Liver (tissue), 9 donors: ENCODE measurements around the gene UNC5CL. TPM values are rescaled to one million over a fixed set of nuclear protein-coding genes. Genes with fewer than 3 reads are reported as not detected.

Experiments used
- DNase-seq: peaks from one replicate; pipeline ENCODE4 v3.0.0-alpha.2; 2017; ENCODE audit warnings: low spot score
- H3K27ac ChIP-seq, 2 donors: one replicate each; pipeline ENCODE4 v1.7.0; 2013; ENCODE audit warnings: inconsistent platforms in 2 of 2, low read length in 2 of 2, control low read depth in 1 of 2, low read depth in 1 of 2, mild to moderate bottlenecking in 1 of 2
- H3K27me3 ChIP-seq, 4 donors: one replicate each; pipeline versions ENCODE4 v1.6.1 to v1.7.0; 2013; ENCODE audit warnings: low read length in 3 of 4, inconsistent platforms in 1 of 4, mild to moderate bottlenecking in 1 of 4, moderate library complexity in 1 of 4; ENCODE audit not compliant: control insufficient read depth in 4 of 4, insufficient read depth in 4 of 4
- H3K36me3 ChIP-seq, 4 donors: one replicate each; pipeline versions ENCODE4 v1.6.1 to v1.7.0; 2013; ENCODE audit warnings: low read length in 3 of 4, mild to moderate bottlenecking in 3 of 4, low read depth in 1 of 4, moderate library complexity in 1 of 4; ENCODE audit not compliant: control insufficient read depth in 4 of 4, insufficient read depth in 3 of 4
- H3K4me1 ChIP-seq, 4 donors: one replicate each; pipeline versions ENCODE4 v1.6.1 to v1.7.0; 2013; ENCODE audit warnings: low read length in 3 of 4, mild to moderate bottlenecking in 3 of 4, moderate library complexity in 1 of 4; ENCODE audit not compliant: control insufficient read depth in 4 of 4, insufficient read depth in 4 of 4
- H3K4me3 ChIP-seq, 3 donors: one replicate each; pipeline versions ENCODE4 v1.6.1 to v1.7.0; 2013; ENCODE audit warnings: low read length in 3 of 3, control low read depth in 1 of 3, low read depth in 1 of 3, mild to moderate bottlenecking in 1 of 3
- H3K9ac ChIP-seq, 2 donors: one replicate each; pipeline ENCODE4 v1.7.0; 2013; ENCODE audit warnings: low read length in 2 of 2, mild to moderate bottlenecking in 2 of 2, moderate library complexity in 2 of 2, control low read depth in 1 of 2, low read depth in 1 of 2
- H3K9me3 ChIP-seq, 4 donors: one replicate each; pipeline versions ENCODE4 v1.6.1 to v1.7.0; 2013; ENCODE audit warnings: low read length in 3 of 4; ENCODE audit not compliant: control insufficient read depth in 4 of 4
- EGR1 ChIP-seq, 2 donors: IDR thresholded peaks; 2 replicates each; pipeline ENCODE4 v1.6.1; 2016 to 2018; ENCODE audit warnings: antibody characterized with exemption in 2 of 2, low read depth in 2 of 2
- FOXA2 ChIP-seq: IDR thresholded peaks from 2 replicates; pipeline ENCODE4 v1.6.1; 2016; ENCODE audit warnings: antibody characterized with exemption
- HNF4A ChIP-seq, 2 donors: conservative IDR thresholded peaks; 2 replicates each; pipeline ENCODE4 v1.6.1; 2016; ENCODE audit warnings: antibody characterized with exemption in 2 of 2, mild to moderate bottlenecking in 2 of 2
- HNF4G ChIP-seq: IDR thresholded peaks from 2 replicates; pipeline ENCODE4 v1.6.1; 2016; ENCODE audit warnings: antibody characterized with exemption
- MAX ChIP-seq: IDR thresholded peaks from 2 replicates; pipeline ENCODE4 v1.6.1; 2016; ENCODE audit warnings: antibody characterized with exemption
- NR2F2 ChIP-seq: IDR thresholded peaks from 2 replicates; pipeline ENCODE4 v1.6.1; 2016; ENCODE audit warnings: antibody characterized with exemption
- RAD21 ChIP-seq, 2 donors: IDR thresholded peaks; 2 replicates each; pipeline ENCODE4 v1.6.1; 2016; ENCODE audit warnings: antibody characterized with exemption in 2 of 2, mild to moderate bottlenecking in 2 of 2
- REST ChIP-seq: IDR thresholded peaks from 2 replicates; pipeline ENCODE4 v1.6.1; 2016; ENCODE audit warnings: antibody characterized with exemption, mild to moderate bottlenecking
- RXRA ChIP-seq, 2 donors: IDR thresholded peaks; 2 replicates each; pipeline ENCODE4 v1.6.1; 2017 to 2018; ENCODE audit warnings: antibody characterized with exemption in 2 of 2, mild to moderate bottlenecking in 1 of 2
- SP1 ChIP-seq: IDR thresholded peaks from 2 replicates; pipeline ENCODE4 v1.6.1; 2018; ENCODE audit warnings: antibody characterized with exemption, mild to moderate bottlenecking
- TAF1 ChIP-seq: conservative IDR thresholded peaks from 2 replicates; pipeline ENCODE4 v1.6.1; 2016; ENCODE audit warnings: antibody characterized with exemption, mild to moderate bottlenecking
- WGBS: extraction: QIAGEN DNeasy Blood & Tissue Kit; methylation state at CpG from one replicate; pipeline ENCODE4 v1.1.7; 2013; 5-methylcytosine and 5-hydroxymethylcytosine counted together
- polyA plus RNA-seq, 2 donors: library from polyadenylated mRNA; stranded (reverse) in 1 of 2; unstranded in 1 of 2; fragments of 200-250 nt in 1 of 2; fragments of >200 nt in 1 of 2; fragmentation: Nextera tagmentation in 1 of 2; extraction: Ambion mirVana in 1 of 2; gene quantifications; one replicate each; pipeline versions ENCODE4 v1.2.1 to v1.2.3, GENCODE V29; 2013 to 2015
- total RNA-seq, 2 donors: library from RNA; depleted of rRNA; stranded (reverse); fragments of >200 nt; gene quantifications; one replicate each; pipeline ENCODE4 v1.2.3, GENCODE V29; 2014
- TF ChIP-seq, protein P1 (sequence below): IDR thresholded peaks from 2 replicates; pipeline ENCODE4 v1.6.1; 2016; ENCODE audit warnings: antibody characterized with exemption
- donor health status: healthy.
- donor health status: healthy.
- donor health status: healthy.
- donor health status: healthy.
- donor health status: healthy.

The UNC5CL gene
- total and polyA plus RNA-seq, 4 donors: 4.7 to 41.9 (median 17.2) TPM

- peaks cover 4 to 15% (median 9%) of the 10 kb centered on the region in 4 donors for H3K36me3 ChIP-seq
- H3K9ac ChIP-seq: peak overlapping the region in 1 of 2 donors; percentile 34
- 70% methylated on average over 3 of the region's 3 CpGs for WGBS
- no peaks in the 10 kb centered on the region for H3K27me3 ChIP-seq
- TF ChIP-seq RXRA (IDR thresholded peaks at IDR 0.05) (no peak), RAD21 (IDR thresholded peaks at IDR 0.05) (no peak), EGR1 (IDR thresholded peaks at IDR 0.05; ENCODE audit: low read depth in 2 of 2) (no peak), HNF4G (no peak)
- H3K9me3 ChIP-seq: no peaks in the 10 kb centered on the region
- peak overlapping the region; percentile 4 to 16 for H3K27ac ChIP-seq
- H3K4me3 ChIP-seq: peak overlapping the region; percentile 54 to 83 (median 82)
- H3K4me1 ChIP-seq: peaks cover 14 to 64% (median 47%) of the 10 kb centered on the region in 4 donors
- no peak for DNase-seq
These were observed 816 bp downstream of the UNC5CL start for GRCh38 chr6:41038205-41038604.

GRCh38 chr6:41037107-41037900, 1.7 kb downstream of the UNC5CL start:
- Histone ChIP-seq H3K36me3 (peaks cover 7 to 22% (median 11%) of the 10 kb centered on the region in 4 donors), H3K27me3 (no peaks in the 10 kb centered on the region), H3K9ac (no peak overlapping the region), H3K4me3 (peak overlapping the region; percentile 54 to 83 (median 82)), H3K9me3 (no peaks in the 10 kb centered on the region), H3K4me1 (peaks cover 14 to 64% (median 47%) of the 10 kb centered on the region in 4 donors), H3K27ac (peak overlapping the region in 1 of 2 donors; percentile 43)
- TF ChIP-seq FOXA2 (no peak), NR2F2 (no peak), TAF1 (no peak), SP1 (no peak), HNF4G (no peak), HNF4A (conservative IDR thresholded peaks at IDR 0.05) (no peak), RAD21 (IDR thresholded peaks at IDR 0.05) (no peak)
- WGBS: 85% methylated on average over 13 of the region's 13 CpGs
- DNase-seq: no peak

- TF ChIP-seq MAX: no peak
- TF ChIP-seq REST: no peak
- no peak for TF ChIP-seq RXRA (IDR thresholded peaks at IDR 0.05)
- TF ChIP-seq, protein P1, sequence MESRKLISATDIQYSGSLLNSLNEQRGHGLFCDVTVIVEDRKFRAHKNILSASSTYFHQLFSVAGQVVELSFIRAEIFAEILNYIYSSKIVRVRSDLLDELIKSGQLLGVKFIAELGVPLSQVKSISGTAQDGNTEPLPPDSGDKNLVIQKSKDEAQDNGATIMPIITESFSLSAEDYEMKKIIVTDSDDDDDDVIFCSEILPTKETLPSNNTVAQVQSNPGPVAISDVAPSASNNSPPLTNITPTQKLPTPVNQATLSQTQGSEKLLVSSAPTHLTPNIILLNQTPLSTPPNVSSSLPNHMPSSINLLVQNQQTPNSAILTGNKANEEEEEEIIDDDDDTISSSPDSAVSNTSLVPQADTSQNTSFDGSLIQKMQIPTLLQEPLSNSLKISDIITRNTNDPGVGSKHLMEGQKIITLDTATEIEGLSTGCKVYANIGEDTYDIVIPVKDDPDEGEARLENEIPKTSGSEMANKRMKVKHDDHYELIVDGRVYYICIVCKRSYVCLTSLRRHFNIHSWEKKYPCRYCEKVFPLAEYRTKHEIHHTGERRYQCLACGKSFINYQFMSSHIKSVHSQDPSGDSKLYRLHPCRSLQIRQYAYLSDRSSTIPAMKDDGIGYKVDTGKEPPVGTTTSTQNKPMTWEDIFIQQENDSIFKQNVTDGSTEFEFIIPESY: no peak
- no peak for TF ChIP-seq EGR1 (IDR thresholded peaks at IDR 0.05; ENCODE audit: low read depth in 2 of 2)
- no peak for TF ChIP-seq SP1
- TF ChIP-seq NR2F2: no peak
- Histone ChIP-seq H3K4me3 (peak overlapping the region in 2 of 3 donors; percentile 5 to 83), H3K4me1 (peaks cover 14 to 64% (median 47%) of the 10 kb centered on the region in 4 donors), H3K27me3 (no peaks in the 10 kb centered on the region), H3K27ac (peak overlapping the region in 1 of 2 donors; percentile 43), H3K9me3 (no peaks in the 10 kb centered on the region), H3K36me3 (peaks cover 8 to 25% (median 13%) of the 10 kb centered on the region in 4 donors), H3K9ac (no peak overlapping the region)
- DNase-seq: no peak
- 94% methylated on average over 2 of the region's 2 CpGs for WGBS
These were observed 2.4 kb downstream of the UNC5CL start for GRCh38 chr6:41036601-41037000.
